Endothelial cell (in vitro differentiated cells): ENCODE data around the gene ZNF496. TPM values are rescaled to one million over a fixed set of nuclear protein-coding genes. Genes with fewer than 3 reads are reported as not detected.

Source experiments
- DNase-seq: peaks from one replicate; pipeline ENCODE4 v3.0.0; 2021; ENCODE audit warnings: low spot score
- H3K27ac Mint-ChIP-seq: one replicate; pipeline ENCODE4 v1.8.0; 2021; ENCODE audit warnings: mixed read lengths, inconsistent platforms; ENCODE audit not compliant: unreplicated experiment
- H3K27me3 Mint-ChIP-seq: one replicate; pipeline ENCODE4 v1.8.0; 2021; ENCODE audit warnings: mild to moderate bottlenecking, moderate library complexity, mixed read lengths, inconsistent platforms; ENCODE audit not compliant: unreplicated experiment
- H3K36me3 Mint-ChIP-seq: one replicate; pipeline ENCODE4 v1.8.0; 2021; ENCODE audit warnings: mild to moderate bottlenecking, low read depth, mixed read lengths, inconsistent platforms; ENCODE audit not compliant: unreplicated experiment
- H3K4me1 Mint-ChIP-seq: one replicate; pipeline ENCODE4 v1.8.0; 2021; ENCODE audit warnings: mild to moderate bottlenecking, mixed read lengths, inconsistent platforms; ENCODE audit not compliant: unreplicated experiment
- H3K4me3 Mint-ChIP-seq: one replicate; pipeline ENCODE4 v1.8.0; 2021; ENCODE audit warnings: mild to moderate bottlenecking, mixed read lengths, inconsistent platforms; ENCODE audit not compliant: unreplicated experiment
- H3K9me3 Mint-ChIP-seq: one replicate; pipeline ENCODE4 v1.8.0; 2021; ENCODE audit warnings: mixed read lengths, inconsistent platforms; ENCODE audit not compliant: unreplicated experiment
- total RNA-seq: library from RNA; stranded (reverse); fragmentation: NEBNext Ultra II Directional; extraction: Animal tissue kit (Norgen Biotek cat#: 25700); gene quantifications from one replicate; pipeline ENCODE4 v1.2.1, GENCODE V29; 2021; ENCODE audit not compliant: unreplicated experiment
- TF ChIP-seq, protein P1 (sequence below): fragments of 200-600 bp; sonication (generic); IDR thresholded peaks from one replicate; pipeline ENCODE4 v1.5.0; 2021; ENCODE audit warnings: antibody characterized with exemption; ENCODE audit not compliant: unreplicated experiment

Gene ZNF496
- total RNA-seq, 1 donor from 2014 or later, result 76.5 TPM

DNA sequence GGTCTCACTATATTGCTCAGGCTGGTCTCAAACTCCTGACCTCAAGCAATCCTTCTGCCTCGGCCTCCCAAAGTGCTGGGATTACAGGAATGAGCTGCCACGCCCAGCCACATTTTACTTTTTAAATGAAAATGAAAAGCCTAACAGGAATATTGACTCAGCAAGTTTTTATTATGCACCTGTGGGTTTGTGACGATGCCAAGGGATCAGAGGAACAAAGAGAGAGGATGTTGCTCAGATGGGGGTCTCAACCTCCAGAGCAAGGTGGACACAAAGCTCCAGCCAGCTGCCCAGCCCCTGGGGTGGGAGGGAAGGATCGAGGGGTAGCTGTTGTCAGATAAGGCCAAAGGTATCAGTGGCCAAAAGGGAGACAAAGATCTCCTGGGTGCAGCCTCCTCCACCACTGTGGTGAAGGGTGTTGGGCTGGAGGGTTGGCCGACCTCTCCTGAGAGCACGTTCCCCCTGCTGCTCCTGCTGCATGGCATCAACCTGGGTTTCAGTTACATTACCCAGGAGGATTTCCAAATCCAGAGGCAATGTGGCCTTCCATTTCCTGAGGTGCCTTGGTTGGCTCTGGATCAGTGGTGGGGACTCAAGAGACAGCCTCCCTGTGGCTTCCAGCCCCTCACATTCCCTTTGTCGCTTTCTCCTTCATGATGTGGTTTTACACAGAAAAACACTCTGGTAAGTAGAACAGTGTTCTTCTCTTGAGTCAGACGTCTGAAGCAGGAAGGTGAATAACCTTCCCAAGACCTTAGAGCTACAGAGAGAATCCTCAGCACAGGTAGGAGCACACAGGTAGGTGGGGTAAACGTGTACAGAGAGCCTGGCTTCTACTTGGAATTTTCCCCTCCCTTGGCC, 34.2 kb downstream of the ZNF496 start:
- TF ChIP-seq, protein P1, sequence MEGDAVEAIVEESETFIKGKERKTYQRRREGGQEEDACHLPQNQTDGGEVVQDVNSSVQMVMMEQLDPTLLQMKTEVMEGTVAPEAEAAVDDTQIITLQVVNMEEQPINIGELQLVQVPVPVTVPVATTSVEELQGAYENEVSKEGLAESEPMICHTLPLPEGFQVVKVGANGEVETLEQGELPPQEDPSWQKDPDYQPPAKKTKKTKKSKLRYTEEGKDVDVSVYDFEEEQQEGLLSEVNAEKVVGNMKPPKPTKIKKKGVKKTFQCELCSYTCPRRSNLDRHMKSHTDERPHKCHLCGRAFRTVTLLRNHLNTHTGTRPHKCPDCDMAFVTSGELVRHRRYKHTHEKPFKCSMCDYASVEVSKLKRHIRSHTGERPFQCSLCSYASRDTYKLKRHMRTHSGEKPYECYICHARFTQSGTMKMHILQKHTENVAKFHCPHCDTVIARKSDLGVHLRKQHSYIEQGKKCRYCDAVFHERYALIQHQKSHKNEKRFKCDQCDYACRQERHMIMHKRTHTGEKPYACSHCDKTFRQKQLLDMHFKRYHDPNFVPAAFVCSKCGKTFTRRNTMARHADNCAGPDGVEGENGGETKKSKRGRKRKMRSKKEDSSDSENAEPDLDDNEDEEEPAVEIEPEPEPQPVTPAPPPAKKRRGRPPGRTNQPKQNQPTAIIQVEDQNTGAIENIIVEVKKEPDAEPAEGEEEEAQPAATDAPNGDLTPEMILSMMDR, result no peak
- Mint-ChIP-seq H3K27ac (peak overlapping the region; percentile 57), H3K4me1 (peaks cover 8% of the 10 kb centered on the region), H3K4me3 (peak overlapping the region; percentile 72), H3K9me3 (no peaks in the 10 kb centered on the region), H3K36me3 (peaks cover 30% of the 10 kb centered on the region), H3K27me3 (peaks cover 13% of the 10 kb centered on the region)
- DNase-seq, result no peak

DNA sequence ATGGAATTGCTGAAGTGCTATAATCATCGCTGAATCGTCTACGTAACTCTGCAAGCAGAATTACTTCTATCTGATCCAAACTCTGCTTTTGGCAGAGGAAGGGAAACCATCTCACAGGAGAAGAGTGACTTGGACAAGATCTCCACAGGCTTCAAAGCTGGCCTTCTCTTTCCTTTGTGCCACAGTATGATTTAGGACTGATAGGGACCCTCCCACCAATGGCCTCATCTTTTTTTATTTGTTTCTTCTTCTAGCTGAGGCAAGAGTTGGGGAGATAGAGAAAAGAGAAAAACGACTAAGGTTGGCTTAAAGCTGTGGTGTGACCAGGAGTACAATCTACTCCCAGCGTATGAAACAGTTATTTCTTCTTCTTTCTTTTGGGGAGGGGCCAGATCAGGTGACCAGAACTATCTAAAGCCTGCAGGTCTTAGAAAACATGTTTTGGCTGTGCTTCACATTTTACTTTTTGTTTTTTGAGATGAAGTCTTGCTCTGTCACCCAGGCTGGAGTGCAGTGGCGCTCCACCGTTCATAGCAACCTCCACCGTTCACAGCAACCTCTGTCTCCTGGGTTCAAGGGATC, 35.0 kb downstream of the ZNF496 start:
- Mint-ChIP-seq H3K4me1 (peaks cover 11% of the 10 kb centered on the region), H3K27me3 (peaks cover 11% of the 10 kb centered on the region), H3K9me3 (no peaks in the 10 kb centered on the region), H3K4me3 (no peak overlapping the region), H3K27ac (no peak overlapping the region), H3K36me3 (peaks cover 23% of the 10 kb centered on the region)
- DNase-seq, result no peak
- TF ChIP-seq, protein P1, result no peak

DNA sequence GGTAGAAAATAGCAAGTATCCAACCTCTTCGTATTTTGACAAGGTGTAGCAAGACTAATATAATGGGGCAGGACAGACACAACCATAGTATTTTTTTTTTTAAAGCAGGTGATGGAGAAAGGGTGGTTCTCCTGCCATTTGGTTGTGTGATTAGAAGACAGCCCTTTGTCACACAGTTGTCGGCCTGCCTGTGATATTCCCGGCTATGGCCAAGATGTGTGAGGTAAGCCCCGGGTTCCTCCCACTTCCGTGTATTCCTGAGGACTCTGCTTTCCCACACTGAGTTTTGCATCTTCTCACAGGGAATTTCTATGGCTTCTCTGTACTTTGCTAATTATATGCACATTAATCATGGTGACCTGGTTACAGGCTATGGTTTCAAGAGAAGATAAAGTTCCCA, 35.9 kb downstream of the ZNF496 start:
- no peak overlapping the region for H3K27ac Mint-ChIP-seq
- no peak for DNase-seq
- no peak overlapping the region for H3K4me3 Mint-ChIP-seq

DNA sequence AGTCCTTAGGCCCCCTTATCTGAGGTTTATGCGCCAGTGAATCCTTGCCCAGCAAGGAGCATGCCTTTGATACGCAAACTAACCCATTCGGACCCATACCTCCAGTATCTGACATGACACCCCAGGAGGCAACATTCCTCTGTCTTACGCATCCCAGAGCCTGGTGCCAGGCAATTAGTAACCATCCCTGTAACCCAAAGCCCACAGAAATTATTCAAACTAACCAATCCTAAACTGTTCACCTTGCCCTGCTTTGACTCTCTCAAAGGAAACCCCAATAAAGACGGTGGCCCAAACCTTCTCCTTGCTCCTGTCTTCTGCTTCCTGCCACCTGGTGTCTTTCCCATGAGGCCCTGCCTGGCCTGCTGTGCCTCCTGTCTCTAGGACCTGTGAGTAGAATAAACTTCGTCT, 36.4 kb downstream of the ZNF496 start:
- no peaks in the 10 kb centered on the region for H3K9me3 Mint-ChIP-seq
- H3K36me3 Mint-ChIP-seq, result peaks cover 23% of the 10 kb centered on the region
- H3K27me3 Mint-ChIP-seq, result peaks cover 7% of the 10 kb centered on the region
- H3K27ac Mint-ChIP-seq, result no peak overlapping the region
- TF ChIP-seq, protein P1, result no peak
- H3K4me1 Mint-ChIP-seq, result peaks cover 11% of the 10 kb centered on the region
- no peak overlapping the region for H3K4me3 Mint-ChIP-seq
- DNase-seq, result no peak

More for the DNA sequence above, 35.9 kb downstream of the ZNF496 start:
- Mint-ChIP-seq H3K36me3 (peaks cover 23% of the 10 kb centered on the region), H3K27me3 (peaks cover 7% of the 10 kb centered on the region), H3K9me3 (no peaks in the 10 kb centered on the region), H3K4me1 (peaks cover 11% of the 10 kb centered on the region)
- TF ChIP-seq, protein P1, result no peak

DNA sequence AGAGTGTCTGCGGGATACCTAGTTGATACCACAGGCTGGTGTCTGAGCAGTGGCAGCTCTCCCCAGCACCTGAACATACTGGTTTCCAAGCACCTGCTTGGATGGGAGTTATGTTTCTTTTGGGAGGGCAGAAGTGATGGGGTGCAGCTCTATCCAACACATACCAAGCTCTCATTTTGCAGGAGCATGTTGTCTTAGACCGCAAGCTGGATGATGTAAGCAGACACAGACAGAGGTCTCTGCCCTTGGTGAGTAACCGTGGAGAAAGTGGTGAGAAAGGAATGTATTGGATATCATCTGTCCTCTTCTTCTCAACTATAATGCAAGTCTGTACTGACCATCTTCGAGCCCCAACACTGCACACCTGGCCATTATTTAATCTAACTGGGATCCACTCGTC, 37.4 kb downstream of the ZNF496 start:
- Mint-ChIP-seq H3K36me3 (peaks cover 18% of the 10 kb centered on the region), H3K4me1 (peaks cover 11% of the 10 kb centered on the region), H3K9me3 (no peaks in the 10 kb centered on the region), H3K4me3 (no peak overlapping the region), H3K27me3 (peaks cover 7% of the 10 kb centered on the region), H3K27ac (no peak overlapping the region)
- TF ChIP-seq, protein P1, result no peak
- DNase-seq, result no peak
